Endothelial cell of umbilical vein (primary cell): Measurements from ENCODE around the gene ASIC1. TPM values are rescaled to one million over a fixed set of nuclear protein-coding genes. Genes with fewer than 3 reads are reported as not detected.
A peak's percentile ranks its signal among the peaks of the same experiment; 100 is the strongest.

Experiments used
- BruUV-seq: library from RNA; stranded (reverse); fragments of 400-500 nt; replicated peaks from 2 replicates; lab custom pipeline; 2021; lab: Mats Ljungman, UMichigan
- CTCF ChIA-PET: fragments of 300-600, 350-600 bp; sonication (Branson Sonifier 250); formaldehyde crosslinking; loops from one replicate; lab custom pipeline; 2021; ENCODE audit warnings: antibody characterized with exemption, inconsistent platforms; lab: Charles Lee
- POLR2A ChIA-PET: fragments of 300-600, 350-600 bp; sonication (Branson Sonifier 250); formaldehyde crosslinking; loops from one replicate; lab custom pipeline; 2021; ENCODE audit warnings: antibody characterized with exemption, inconsistent platforms; lab: Charles Lee
- DNase-seq: peaks from one replicate; pipeline ENCODE4 v3.0.0-alpha.2; 2011; ENCODE audit warnings: low read depth, low spot score
- FAIRE-seq: peaks from 2 replicates; lab custom pipeline; 2011; peaks lifted over from hg19 to GRCh38; lab: Jason Lieb, UNC
- H2AFZ ChIP-seq: 2 replicates; pipeline ENCODE4 v1.6.0; 2012; ENCODE audit warnings: low read depth, low read length, control low read depth, inconsistent platforms
- H3K27ac ChIP-seq: 2 replicates; pipeline ENCODE4 v1.5.1; 2011; ENCODE audit warnings: low read depth, mild to moderate bottlenecking, control low read depth, low read length, moderate library complexity; ENCODE audit not compliant: insufficient read depth
- H3K27me3 ChIP-seq, 2 experiments: 2 replicates each; pipeline versions ENCODE4 v1.6.0 to v1.6.1; 2011; ENCODE audit warnings: low read length in 2 of 2, mixed read lengths in 1 of 2; ENCODE audit not compliant: control insufficient read depth in 2 of 2, insufficient read depth in 2 of 2
- H3K36me3 ChIP-seq, 2 experiments: 2 replicates in 1 of 2; 3 replicates in 1 of 2; pipeline ENCODE4 v1.5.1; 2011; ENCODE audit warnings: low read length in 2 of 2, mild to moderate bottlenecking in 1 of 2, moderate library complexity in 1 of 2; ENCODE audit not compliant: control insufficient read depth in 2 of 2, insufficient read depth in 2 of 2; ENCODE audit errors: extremely low read depth in 1 of 2
- H3K4me1 ChIP-seq: 3 replicates; pipeline ENCODE4 v1.5.1; 2011; ENCODE audit warnings: mild to moderate bottlenecking, low read length; ENCODE audit not compliant: control insufficient read depth, insufficient read depth; ENCODE audit errors: extremely low read depth
- H3K4me2 ChIP-seq: 2 replicates; pipeline ENCODE4 v1.6.1; 2011; ENCODE audit warnings: low read length, control low read depth, mixed read lengths; ENCODE audit not compliant: insufficient read depth
- H3K4me3 ChIP-seq, 3 experiments: fragments of 200-600 bp in 1 of 3; sonication (generic), shearing (Covaris generic) in 1 of 3; replicated peaks in 1 of 3; 2 replicates each; pipeline ENCODE4 v1.5.1; 2011 to 2016; ENCODE audit warnings: control low read depth in 3 of 3, low read length in 3 of 3, mild to moderate bottlenecking in 2 of 3, inconsistent platforms in 1 of 3, low read depth in 1 of 3, moderate library complexity in 1 of 3; ENCODE audit not compliant: insufficient read depth in 1 of 3
- H3K79me2 ChIP-seq: 2 replicates; pipeline ENCODE4 v1.6.0; 2012; ENCODE audit warnings: low read length, inconsistent platforms; ENCODE audit not compliant: control insufficient read depth, insufficient read depth
- H3K9ac ChIP-seq: replicated peaks from 2 replicates; pipeline ENCODE3; 2011; ENCODE audit warnings: low read length, control low read depth; ENCODE audit not compliant: insufficient read depth; ENCODE audit errors: extremely low read depth
- H3K9me1 ChIP-seq: replicated peaks from 3 replicates; pipeline ENCODE4 v1.6.0; 2011; ENCODE audit warnings: mild to moderate bottlenecking, low read length; ENCODE audit not compliant: control insufficient read depth, insufficient read depth; ENCODE audit errors: extremely low read depth
- H3K9me3 ChIP-seq: replicated peaks from 2 replicates; pipeline ENCODE4 v1.5.1; 2012; ENCODE audit warnings: low read length, inconsistent platforms; ENCODE audit not compliant: control insufficient read depth, insufficient read depth
- H4K20me1 ChIP-seq: replicated peaks from 2 replicates; pipeline ENCODE3; 2011; ENCODE audit warnings: mild to moderate bottlenecking, low read length; ENCODE audit not compliant: control insufficient read depth, insufficient read depth; ENCODE audit errors: extremely low read depth
- EZH2 ChIP-seq: IDR thresholded peaks from 2 replicates; pipeline ENCODE4 v1.6.1; 2012; ENCODE audit warnings: borderline replicate concordance, low read depth, mild to moderate bottlenecking, moderate library complexity, low read length, inconsistent platforms; ENCODE audit not compliant: severe bottlenecking
- FOS ChIP-seq: IDR thresholded peaks from 2 replicates; pipeline ENCODE4 v1.6.1; 2011; ENCODE audit warnings: mild to moderate bottlenecking, low read length, moderate library complexity, borderline replicate concordance; ENCODE audit not compliant: insufficient read depth
- GATA2 ChIP-seq: IDR thresholded peaks from 2 replicates; pipeline ENCODE4 v1.7.0; 2011; ENCODE audit warnings: low read depth, mild to moderate bottlenecking, moderate library complexity, mixed read lengths, low read length; ENCODE audit not compliant: insufficient read length, insufficient read depth
- JUN ChIP-seq: IDR thresholded peaks from 2 replicates; pipeline ENCODE4 v1.6.1; 2011; ENCODE audit warnings: borderline replicate concordance, low read depth; ENCODE audit not compliant: insufficient read length, insufficient read depth
- MYC ChIP-seq: IDR thresholded peaks from one replicate; pipeline ENCODE4 v1.6.1; 2011; ENCODE audit warnings: mild to moderate bottlenecking, low read depth, low read length
- POLR2A ChIP-seq: IDR thresholded peaks from 2 replicates; pipeline ENCODE4 v1.6.1; 2012; ENCODE audit warnings: low read depth, mild to moderate bottlenecking, control low read depth, low read length
- POLR2AphosphoS5 ChIP-seq: IDR thresholded peaks from 2 replicates; pipeline ENCODE4 v1.6.1; 2012; ENCODE audit warnings: low read depth, mild to moderate bottlenecking, control low read depth, low read length, moderate library complexity; ENCODE audit not compliant: insufficient read depth
- dilution Hi-C: fragments of 300-500 bp; cut with MboI; formaldehyde crosslinking; loops from one replicate; pipeline ENCODE4 v1.15.0; 2019; ENCODE audit warnings: low sequenced_read_pairs; ENCODE audit not compliant: extremely low pct_ligation_motif_present
- intact Hi-C: fragments of 100-400 bp; cut with micrococcal nuclease; formaldehyde crosslinking; loops from one replicate; pipeline ENCODE4 v1.10.0; 2022
- polyA plus RNA-seq, 4 experiments: library from polyadenylated mRNA; depleted of rRNA in 3 of 4; stranded (reverse) in 3 of 4; unstranded in 1 of 4; fragments of >200 nt; gene quantifications; 2 replicates each; pipeline versions ENCODE4 v1.2.1 to v1.2.3, GENCODE V29; 2011 to 2012; ENCODE audit warnings: missing spikeins in 1 of 4
- total RNA-seq: library from RNA; stranded (reverse); gene quantifications from 2 replicates; pipeline ENCODE4 v1.2.3, GENCODE V29; 2021
- TF ChIP-seq, protein P1 (sequence below): IDR thresholded peaks from 2 replicates; pipeline ENCODE4 v1.6.1; 2011; ENCODE audit not compliant: insufficient read depth, insufficient read length
- TF ChIP-seq, protein P2 (sequence below), 2 donors: IDR thresholded peaks; 1 replicate in 1 of 2; 2 replicates in 1 of 2; pipeline ENCODE4 v1.5.1; 2011; ENCODE audit warnings: low read length in 2 of 2, mild to moderate bottlenecking in 2 of 2, moderate library complexity in 2 of 2, control low read depth in 1 of 2, inconsistent platforms in 1 of 2, low read depth in 1 of 2; ENCODE audit not compliant: insufficient read depth in 1 of 2; ENCODE audit errors: extremely low read depth in 1 of 2

The ASIC1 gene
- total and polyA plus RNA-seq, 2 donors (not counting 3 experiments of a cell fraction or from before 2014, with no cell fraction given): 0.53 to 0.66 TPM

DNA sequence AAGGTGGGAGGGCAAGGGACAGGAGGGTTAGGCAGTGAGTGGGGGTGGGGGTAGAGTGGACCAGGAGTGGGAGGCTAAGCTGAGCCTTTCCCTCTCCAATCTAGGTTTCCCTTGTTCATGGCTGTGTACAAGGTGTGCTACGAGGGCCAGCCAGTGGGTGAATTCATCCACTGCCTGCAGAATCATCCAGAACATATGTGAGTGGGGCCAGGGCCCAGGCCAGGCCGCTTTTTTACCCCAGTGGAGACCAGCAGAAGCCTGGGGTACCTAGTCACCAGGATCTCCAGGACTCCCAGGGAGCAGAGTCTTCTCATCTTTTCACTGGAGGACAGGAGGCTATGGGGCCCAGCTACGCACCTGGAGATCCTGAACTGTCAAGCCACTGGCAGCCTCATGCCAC, 51.9 kb downstream of the ASIC1 start:
- Histone ChIP-seq H3K36me3 (no peaks in the 10 kb centered on the region), H3K27ac (no peak overlapping the region), H3K4me2 (no peak overlapping the region), H3K9me1 (no peaks in the 10 kb centered on the region), H4K20me1 (no peaks in the 10 kb centered on the region), H3K4me1 (peaks cover 9% of the 10 kb centered on the region), H2AFZ (no peak overlapping the region), H3K9ac (no peak overlapping the region), H3K9me3 (no peaks in the 10 kb centered on the region), H3K79me2 (peaks cover 7% of the 10 kb centered on the region), H3K4me3 (no peak overlapping the region), H3K27me3 (no peaks in the 10 kb centered on the region)
- no peak for FAIRE-seq
- POLR2A ChIA-PET: no interaction called here
- intact Hi-C loops: no loop called here
- DNase-seq: no peak
- CTCF ChIA-PET: interaction anchor here (1.2 to 4.5 kb wide), 5 partner anchors 8 to 95 kb away, joined by 3 to 89 read pairs (median 12); partner anchors contain the start of genes GPD1 and SMARCD1
- BruUV-seq: no TSS peak
- dilution Hi-C loops: no loop called here
- TF ChIP-seq, protein P1, sequence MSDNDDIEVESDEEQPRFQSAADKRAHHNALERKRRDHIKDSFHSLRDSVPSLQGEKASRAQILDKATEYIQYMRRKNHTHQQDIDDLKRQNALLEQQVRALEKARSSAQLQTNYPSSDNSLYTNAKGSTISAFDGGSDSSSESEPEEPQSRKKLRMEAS: no peak
- TF ChIP-seq, protein P2, sequence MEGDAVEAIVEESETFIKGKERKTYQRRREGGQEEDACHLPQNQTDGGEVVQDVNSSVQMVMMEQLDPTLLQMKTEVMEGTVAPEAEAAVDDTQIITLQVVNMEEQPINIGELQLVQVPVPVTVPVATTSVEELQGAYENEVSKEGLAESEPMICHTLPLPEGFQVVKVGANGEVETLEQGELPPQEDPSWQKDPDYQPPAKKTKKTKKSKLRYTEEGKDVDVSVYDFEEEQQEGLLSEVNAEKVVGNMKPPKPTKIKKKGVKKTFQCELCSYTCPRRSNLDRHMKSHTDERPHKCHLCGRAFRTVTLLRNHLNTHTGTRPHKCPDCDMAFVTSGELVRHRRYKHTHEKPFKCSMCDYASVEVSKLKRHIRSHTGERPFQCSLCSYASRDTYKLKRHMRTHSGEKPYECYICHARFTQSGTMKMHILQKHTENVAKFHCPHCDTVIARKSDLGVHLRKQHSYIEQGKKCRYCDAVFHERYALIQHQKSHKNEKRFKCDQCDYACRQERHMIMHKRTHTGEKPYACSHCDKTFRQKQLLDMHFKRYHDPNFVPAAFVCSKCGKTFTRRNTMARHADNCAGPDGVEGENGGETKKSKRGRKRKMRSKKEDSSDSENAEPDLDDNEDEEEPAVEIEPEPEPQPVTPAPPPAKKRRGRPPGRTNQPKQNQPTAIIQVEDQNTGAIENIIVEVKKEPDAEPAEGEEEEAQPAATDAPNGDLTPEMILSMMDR (IDR thresholded peaks at IDR 0.05; ENCODE audit: extremely low read depth in 1 of 2, insufficient read depth in 1 of 2, low read depth in 1 of 2, low read length in 2 of 2): no peak
- TF ChIP-seq JUN: no peak

DNA sequence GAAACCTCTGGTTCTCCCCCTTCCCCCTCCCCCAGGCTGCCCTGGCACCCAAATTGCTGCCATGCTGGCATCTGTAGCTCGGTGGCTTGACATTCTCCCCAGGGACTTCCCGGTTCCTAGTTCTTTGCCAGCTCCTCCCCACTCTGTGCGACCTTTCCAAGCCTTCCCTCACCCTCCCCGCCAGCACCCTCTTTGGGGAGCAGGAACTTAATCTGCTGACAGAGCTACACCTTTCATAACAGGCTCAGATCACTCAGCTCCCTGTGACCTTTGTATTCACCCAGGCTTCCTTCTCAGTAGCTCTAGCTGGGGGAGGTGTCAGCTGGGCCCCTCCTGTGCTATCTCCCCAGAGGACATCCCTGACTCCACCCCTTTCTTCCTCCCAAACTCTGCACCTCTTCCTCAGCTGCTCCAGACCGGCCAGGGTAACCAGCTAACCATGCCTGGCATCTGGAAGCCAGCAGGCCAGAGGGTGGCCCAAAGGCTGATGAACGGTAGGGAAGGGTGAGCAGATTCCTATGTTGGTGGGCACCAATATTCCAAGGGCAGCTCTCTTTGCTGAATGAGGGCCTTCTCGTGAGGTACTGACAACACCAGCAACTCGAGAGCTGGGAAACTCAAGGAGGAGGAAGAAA, 52.8 kb downstream of the ASIC1 start:
- Histone ChIP-seq H3K9me3 (no peaks in the 10 kb centered on the region), H3K4me2 (no peak overlapping the region), H3K4me3 (no peak overlapping the region), H3K4me1 (peaks cover 9% of the 10 kb centered on the region), H3K36me3 (no peaks in the 10 kb centered on the region), H3K79me2 (peaks cover 7% of the 10 kb centered on the region), H3K9me1 (no peaks in the 10 kb centered on the region), H4K20me1 (no peaks in the 10 kb centered on the region), H3K27me3 (no peaks in the 10 kb centered on the region), H2AFZ (peak overlapping the region; percentile 90), H3K27ac (no peak overlapping the region), H3K9ac (no peak overlapping the region)
- DNase-seq (no peak), FAIRE-seq (no peak)
- POLR2A ChIA-PET: interaction anchor here (2.3 kb wide), 1 partner anchor 25 kb away, joined by 17 read pairs; the partner anchor contains the start of gene SMARCD1
- dilution Hi-C loops: no loop called here
- intact Hi-C loops: no loop called here
- CTCF ChIA-PET: interaction anchor here (0.8 to 4.5 kb wide), 16 partner anchors 9 to 204 kb away, joined by 3 to 89 read pairs (median 14); partner anchors contain the start of genes CERS5, GPD1 and SMARCD1
- no peak for TF ChIP-seq FOS
- no peak for TF ChIP-seq POLR2A
- TF ChIP-seq MYC: no peak
- no peak for TF ChIP-seq POLR2AphosphoS5
- TF ChIP-seq GATA2: no peak
- TF ChIP-seq JUN: no peak
- TF ChIP-seq, protein P1: no peak
- TF ChIP-seq EZH2: no peak
- TF ChIP-seq, protein P2 (IDR thresholded peaks at IDR 0.05; ENCODE audit: extremely low read depth in 1 of 2, insufficient read depth in 1 of 2, low read depth in 1 of 2, low read length in 2 of 2): no peak
- no TSS peak for BruUV-seq
